HepG2 (cell line): ENCODE measurements around the gene PAFAH1B1. TPM values are rescaled to one million over a fixed set of nuclear protein-coding genes. Genes with fewer than 3 reads are reported as not detected.
"Not testable (repeated sequence)": the region's sequence is repeated elsewhere in the genome, so short reads cannot be mapped to it uniquely, and the experiment has no call there.

Experiments used
- ATAC-seq: fragments of 200-7000 bp; cut with Tn5 transposase; 3 replicates; pipeline ENCODE4 v1.9.1; 2020; ENCODE audit warnings: mild to moderate bottlenecking, moderate library complexity
- BruUV-seq: library from RNA; stranded (reverse); fragments of 400-500 nt; replicated peaks from 2 replicates; lab custom pipeline; 2021; lab: Mats Ljungman, UMichigan
- CTCF ChIA-PET: fragments of 300-600 bp; formaldehyde crosslinking; extraction: SDS; loops from one replicate; lab custom pipeline; 2021; ENCODE audit warnings: low total read pairs, inconsistent platforms, low intra/inter-chr PET ratio; lab: Yijun Ruan, JAX
- POLR2A ChIA-PET: fragments of 350-600 bp; sonication (Branson Sonifier 250); formaldehyde crosslinking; loops from one replicate; lab custom pipeline; 2020; ENCODE audit warnings: antibody characterized with exemption, inconsistent platforms; lab: Yijun Ruan, JAX
- DNase-seq: peaks from one replicate; pipeline ENCODE4 v3.0.0-alpha.2; 2015; ENCODE audit warnings: low spot score
- FAIRE-seq: peaks from 3 replicates; lab custom pipeline; 2011; peaks lifted over from hg19 to GRCh38; lab: Jason Lieb, UNC
- H2AFZ ChIP-seq: one replicate; pipeline ENCODE4 v1.6.1; 2011; ENCODE audit warnings: low read length, inconsistent platforms
- H3K27ac ChIP-seq: fragments of 300-600 bp; 3 replicates; pipeline ENCODE4 v1.8.0; 2011; ENCODE audit warnings: mixed run types, mild to moderate bottlenecking, mixed read lengths, low read length, inconsistent platforms; ENCODE audit not compliant: insufficient read depth; ENCODE audit errors: extremely low read length
- H3K27me3 ChIP-seq, 2 experiments: fragments of 200-600 bp in 1 of 2; 2 replicates in 1 of 2; 3 replicates in 1 of 2; pipeline versions ENCODE4 v1.6.0 to v1.8.0; 2011; ENCODE audit warnings: low read length in 2 of 2, mild to moderate bottlenecking in 2 of 2, moderate library complexity in 2 of 2, inconsistent platforms in 1 of 2; ENCODE audit not compliant: insufficient read depth in 2 of 2, control insufficient read depth in 1 of 2
- H3K36me3 ChIP-seq, 2 experiments: fragments of 200-600 bp in 1 of 2; replicated peaks in 1 of 2; 2 replicates in 1 of 2; 3 replicates in 1 of 2; pipeline versions ENCODE4 v1.5.1 to v1.8.0; 2011; ENCODE audit warnings: low read length in 2 of 2, inconsistent platforms in 1 of 2; ENCODE audit not compliant: insufficient read depth in 2 of 2, control insufficient read depth in 1 of 2
- H3K4me1 ChIP-seq: 2 replicates; pipeline ENCODE4 v1.5.1; 2012; ENCODE audit warnings: low read length, inconsistent platforms; ENCODE audit not compliant: insufficient read depth
- H3K4me2 ChIP-seq: 2 replicates; pipeline ENCODE4 v1.6.0; 2011; ENCODE audit warnings: low read depth, low read length, inconsistent platforms
- H3K4me3 ChIP-seq, 3 experiments: fragments of 200-600 bp in 1 of 3; sonication (generic), shearing (Covaris generic) in 1 of 3; replicated peaks in 1 of 3; 2 replicates each; pipeline ENCODE4 v1.5.1; 2011 to 2016; ENCODE audit warnings: low read length in 3 of 3, inconsistent platforms in 2 of 3, low read depth in 2 of 3, mild to moderate bottlenecking in 2 of 3, control low read depth in 1 of 3, mixed read lengths in 1 of 3; ENCODE audit not compliant: insufficient read depth in 1 of 3
- H3K79me2 ChIP-seq: one replicate; pipeline ENCODE4 v1.6.1; 2011; ENCODE audit warnings: low read length, inconsistent platforms; ENCODE audit not compliant: insufficient read depth
- H3K9ac ChIP-seq: 2 replicates; pipeline ENCODE4 v1.6.0; 2011; ENCODE audit warnings: mild to moderate bottlenecking, low read depth, low read length, inconsistent platforms; ENCODE audit not compliant: insufficient read depth
- H3K9me3 ChIP-seq: 2 replicates; pipeline ENCODE4 v1.5.1; 2012; ENCODE audit warnings: mild to moderate bottlenecking, low read length
- H4K20me1 ChIP-seq: 2 replicates; pipeline ENCODE4 v1.6.0; 2011; ENCODE audit warnings: inconsistent platforms, mild to moderate bottlenecking, low read length, moderate library complexity; ENCODE audit not compliant: insufficient read depth
- CTCF ChIP-seq: sonication (generic); formaldehyde crosslinking; IDR thresholded peaks from 2 replicates; pipeline ENCODE4 v1.5.0; 2020; ENCODE audit warnings: mild to moderate bottlenecking, missing genetic modification reagents, moderate library complexity
- GMEB1 ChIP-seq: sonication (generic); formaldehyde crosslinking; IDR thresholded peaks from 2 replicates; pipeline ENCODE4 v1.5.1; 2020; ENCODE audit warnings: missing genetic modification reagents, mild to moderate bottlenecking, borderline replicate concordance
- PAXIP1 ChIP-seq: sonication (generic); formaldehyde crosslinking; conservative IDR thresholded peaks from 2 replicates; pipeline ENCODE4 v1.4.0; 2020; ENCODE audit warnings: mild to moderate bottlenecking, missing genetic modification reagents, moderate library complexity
- ZHX1 ChIP-seq: sonication (generic); formaldehyde crosslinking; IDR thresholded peaks from 2 replicates; pipeline ENCODE4 v1.8.1; 2022; ENCODE audit warnings: low read depth, mild to moderate bottlenecking, missing genetic modification reagents
- WGBS: methylation state at CpG from one replicate; pipeline ENCODE4 v1.1.6; 2017; ENCODE audit warnings: low lambda C conversion rate; 5-methylcytosine and 5-hydroxymethylcytosine counted together
- in situ Hi-C: cut with HindIII; loops from 2 replicates; pipeline ENCODE4 v1.10.0; 2017; ENCODE audit warnings: low pct_unique_long_range_greater_than_20kb; ENCODE audit not compliant: extremely low pct_ligation_motif_present
- intact Hi-C: fragments of 100-400 bp; cut with micrococcal nuclease; formaldehyde crosslinking; loops from one replicate; pipeline ENCODE4 v1.10.0; 2022; ENCODE audit not compliant: unreplicated experiment
- polyA plus RNA-seq, 8 experiments: library from polyadenylated mRNA; depleted of rRNA in 3 of 8; stranded (reverse) in 7 of 8; unstranded in 1 of 8; fragments of >200 nt; fragmentation: Illumina TruSeq in 4 of 8; extraction: Trizol in 4 of 8; gene quantifications; 2 replicates each; pipeline versions ENCODE4 v1.2.1 to v1.2.3, GENCODE V29; 2011 to 2016; ENCODE audit warnings: low read depth in 4 of 8, missing spikeins in 1 of 8, mixed read lengths in 1 of 8; ENCODE audit not compliant: insufficient read depth in 1 of 8
- total RNA-seq, 5 experiments: library from RNA; depleted of rRNA; stranded (reverse); fragments of >200 nt; fragmentation: Illumina TruSeq; extraction: Trizol; gene quantifications; 2 replicates each; pipeline ENCODE4 v1.2.3, GENCODE V29; 2016; ENCODE audit warnings: low read depth in 1 of 5

Gene PAFAH1B1
- total and polyA plus RNA-seq, 2 of the 13 experiments (the other 11 are each of a cell fraction or from before 2014, with no cell fraction given), result 46.0 to 64.9 TPM

- intact Hi-C loops, result loop anchor here (10.0 kb wide), 2 partner anchors 104 to 164 kb away; partner anchors contain the start of gene METTL16
- FAIRE-seq, H3K27ac ChIP-seq, BruUV-seq, ATAC-seq, in situ Hi-C loops, H3K4me1 ChIP-seq, H3K4me2 ChIP-seq, DNase-seq, H3K27me3 ChIP-seq, H3K4me3 ChIP-seq, H3K9me3 ChIP-seq, H3K79me2 ChIP-seq, H4K20me1 ChIP-seq, POLR2A ChIA-PET, H2AFZ ChIP-seq, H3K9ac ChIP-seq, CTCF ChIA-PET: not testable (repeated sequence)
- peaks cover 8 to 47% of the 10 kb centered on the region in 2 experiments; a peak in 4 of 5 replicates for H3K36me3 ChIP-seq
- WGBS, result 96% methylated on average over 1 of the region's 1 CpG
Measured at GRCh38 chr17:2679247-2679646, 85.8 kb downstream of the PAFAH1B1 start.

- in situ Hi-C loops, result no loop called here
- H3K4me2 ChIP-seq, result no peak overlapping the region
- H4K20me1 ChIP-seq, result no peaks in the 10 kb centered on the region
- H3K27me3 ChIP-seq, result no peaks in the 10 kb centered on the region
- H3K27ac ChIP-seq, result no peak overlapping the region
- H3K9me3 ChIP-seq, result no peaks in the 10 kb centered on the region
- POLR2A ChIA-PET, result no interaction called here
- no peak for ATAC-seq
- FAIRE-seq, result no peak
- no peak overlapping the region for H3K4me3 ChIP-seq
- no peaks in the 10 kb centered on the region for H3K4me1 ChIP-seq
- intact Hi-C loops, result no loop called here
- BruUV-seq, result no TSS peak
- WGBS, result 95% methylated on average over 2 of the region's 2 CpGs
- H3K79me2 ChIP-seq, result no peaks in the 10 kb centered on the region
- H2AFZ ChIP-seq, result no peak overlapping the region
- H3K36me3 ChIP-seq, result peaks cover 8 to 43% of the 10 kb centered on the region in 2 experiments; a peak in 4 of 5 replicates
- H3K9ac ChIP-seq, result no peak overlapping the region
- CTCF ChIA-PET, result no interaction called here
- DNase-seq, result no peak
- no peak for TF ChIP-seq CTCF
- no peak for TF ChIP-seq GMEB1 (CRISPR knock-in tag)
- no peak for TF ChIP-seq ZHX1 (CRISPR knock-in tag)
- no peak for TF ChIP-seq PAXIP1 (CRISPR knock-in tag)
Measured at GRCh38 chr17:2680961-2681360, 87.5 kb downstream of the PAFAH1B1 start.
